HuH-7.5 (cell line): ENCODE results near the gene ZNF749.
"Not testable (repeated sequence)": the region's sequence is repeated elsewhere in the genome, so short reads cannot be mapped to it uniquely, and the experiment has no call there.

ENCODE experiments used
- DNase-seq: peaks from one replicate; pipeline ENCODE4 v3.0.0; 2011; ENCODE audit warnings: low spot score

Gene ZNF749

GRCh38 chr19:57466489-57466888 lies 31.4 kb downstream of the ZNF749 start:
- no peak for DNase-seq

GRCh38 chr19:57473646-57474045 lies 38.5 kb downstream of the ZNF749 start:
- no peak for DNase-seq

GRCh38 chr19:57477191-57478008 lies 42.3 kb downstream of the ZNF749 start, which contains the start of gene ZNF772:
Gene ZNF772, minus strand, starts transcription at chr19:57477566. Its CDS starts 257 bp downstream, at chr19:57477309.
- DNase-seq = peak; percentile 93

- peak; percentile 95 for DNase-seq
These were observed 52.6 kb downstream of the ZNF749 start, which contains the start of gene ZNF419 for GRCh38 chr19:57487477-57488298. Gene ZNF419, plus strand, starts transcription at chr19:57487750. Its CDS starts 201 bp downstream, at chr19:57487951.

GRCh38 chr19:57488299-57488644 lies 53.1 kb downstream of the ZNF749 start:
- DNase-seq = not testable (repeated sequence)
